Smooth muscle cell (in vitro differentiated cells): ENCODE data around the gene OR2V1. TPM values are rescaled to one million over a fixed set of nuclear protein-coding genes. Genes with fewer than 3 reads are reported as not detected.
"Not testable (repeated sequence)": the region's sequence is repeated elsewhere in the genome, so short reads cannot be mapped to it uniquely, and the experiment has no call there.

Experiments used
- DNase-seq: peaks from one replicate; lab custom pipeline; 2025; ENCODE audit not compliant: unreplicated experiment; lab: John Stamatoyannopoulos, UW
- H2AFZ ChIP-seq: fragments of 200-600 bp; sonication (generic); 2 replicates; pipeline ENCODE4 v1.6.0; 2016; ENCODE audit warnings: antibody characterized with exemption, low read depth, mild to moderate bottlenecking
- H3F3A ChIP-seq: fragments of 200-600 bp; sonication (generic); 2 replicates; pipeline ENCODE4 v1.6.0; 2017; ENCODE audit warnings: antibody characterized with exemption, low read depth
- H3K27ac ChIP-seq: fragments of 200-600 bp; sonication (generic); 2 replicates; pipeline ENCODE4 v1.5.1; 2016; ENCODE audit warnings: low read depth, mild to moderate bottlenecking
- H3K27me3 ChIP-seq: fragments of 200-600 bp; sonication (generic); 2 replicates; pipeline ENCODE4 v1.6.1; 2016; ENCODE audit warnings: low read depth, mild to moderate bottlenecking
- H3K36me3 ChIP-seq: fragments of 200-600 bp; sonication (generic); 2 replicates; pipeline ENCODE4 v1.5.1; 2016; ENCODE audit warnings: low read depth
- H3K4me1 ChIP-seq: fragments of 200-600 bp; sonication (generic); 2 replicates; pipeline ENCODE4 v1.5.1; 2016; ENCODE audit warnings: low read depth
- H3K4me2 ChIP-seq: fragments of 200-600 bp; sonication (generic); 2 replicates; pipeline ENCODE4 v1.6.0; 2016; ENCODE audit warnings: mild to moderate bottlenecking
- H3K4me3 ChIP-seq: fragments of 200-600 bp; sonication (generic); 2 replicates; pipeline ENCODE4 v1.5.1; 2016; ENCODE audit warnings: mild to moderate bottlenecking
- H3K79me2 ChIP-seq: fragments of 200-600 bp; sonication (generic); 2 replicates; pipeline ENCODE4 v1.6.0; 2016; ENCODE audit warnings: low read depth, mild to moderate bottlenecking
- H3K9ac ChIP-seq: fragments of 200-600 bp; sonication (generic); 2 replicates; pipeline ENCODE4 v1.6.0; 2016; ENCODE audit warnings: low read depth
- H3K9me3 ChIP-seq: fragments of 200-600 bp; sonication (generic); replicated peaks from 2 replicates; pipeline ENCODE4 v1.5.1; 2016; ENCODE audit warnings: low read depth
- H4K20me1 ChIP-seq: fragments of 200-600 bp; sonication (generic); 2 replicates; pipeline ENCODE4 v1.6.0; 2016; ENCODE audit warnings: low read depth
- WGBS: methylation state at CpG from one replicate; pipeline ENCODE4 v1.1.7; 2016; ENCODE audit warnings: low lambda C conversion rate; 5-methylcytosine and 5-hydroxymethylcytosine counted together
- polyA plus RNA-seq: library from polyadenylated mRNA; unstranded; fragments of >200 nt; fragmentation: Nextera tagmentation; extraction: Ambion mirVana; gene quantifications from 2 replicates; pipeline ENCODE4 v1.2.1, GENCODE V29; 2016
- total RNA-seq: library from RNA; depleted of rRNA; stranded (reverse); fragments of >200 nt; gene quantifications from 2 replicates; pipeline ENCODE4 v1.2.3, GENCODE V29; 2014
- TF ChIP-seq, protein P1 (sequence below): fragments of 200-600 bp; sonication (generic); IDR thresholded peaks from 2 replicates; pipeline ENCODE4 v1.5.1; 2017; ENCODE audit warnings: borderline replicate concordance, mild to moderate bottlenecking, antibody characterized with exemption; ENCODE audit not compliant: insufficient read depth, poor library complexity, severe bottlenecking

The OR2V1 gene
- total and polyA plus RNA-seq, 2 experiments from 2014 or later = not detected

DNA sequence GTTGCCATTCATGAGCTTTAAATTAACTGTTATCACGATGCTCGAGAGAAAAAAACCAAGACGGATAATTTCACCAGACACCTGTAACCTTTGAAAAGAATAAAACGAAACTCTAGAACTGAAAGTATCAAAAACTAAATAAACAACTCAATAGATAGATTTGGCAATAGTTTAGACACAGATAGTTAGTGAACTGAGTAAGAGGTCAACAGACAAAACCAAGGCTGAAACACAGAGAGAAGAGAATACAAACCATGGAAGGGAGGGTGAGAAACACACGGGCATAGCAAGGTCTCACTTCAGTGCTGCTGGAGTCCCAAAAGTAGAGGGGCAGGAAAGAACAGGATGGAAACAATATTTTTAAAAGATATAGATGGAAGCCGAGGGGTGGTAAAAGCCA is 3.3 kb upstream of the OR2V1 start:
- no peak overlapping the region for H3K4me2 ChIP-seq
- TF ChIP-seq, protein P1, sequence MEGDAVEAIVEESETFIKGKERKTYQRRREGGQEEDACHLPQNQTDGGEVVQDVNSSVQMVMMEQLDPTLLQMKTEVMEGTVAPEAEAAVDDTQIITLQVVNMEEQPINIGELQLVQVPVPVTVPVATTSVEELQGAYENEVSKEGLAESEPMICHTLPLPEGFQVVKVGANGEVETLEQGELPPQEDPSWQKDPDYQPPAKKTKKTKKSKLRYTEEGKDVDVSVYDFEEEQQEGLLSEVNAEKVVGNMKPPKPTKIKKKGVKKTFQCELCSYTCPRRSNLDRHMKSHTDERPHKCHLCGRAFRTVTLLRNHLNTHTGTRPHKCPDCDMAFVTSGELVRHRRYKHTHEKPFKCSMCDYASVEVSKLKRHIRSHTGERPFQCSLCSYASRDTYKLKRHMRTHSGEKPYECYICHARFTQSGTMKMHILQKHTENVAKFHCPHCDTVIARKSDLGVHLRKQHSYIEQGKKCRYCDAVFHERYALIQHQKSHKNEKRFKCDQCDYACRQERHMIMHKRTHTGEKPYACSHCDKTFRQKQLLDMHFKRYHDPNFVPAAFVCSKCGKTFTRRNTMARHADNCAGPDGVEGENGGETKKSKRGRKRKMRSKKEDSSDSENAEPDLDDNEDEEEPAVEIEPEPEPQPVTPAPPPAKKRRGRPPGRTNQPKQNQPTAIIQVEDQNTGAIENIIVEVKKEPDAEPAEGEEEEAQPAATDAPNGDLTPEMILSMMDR = no peak
- H3K36me3 ChIP-seq = no peaks in the 10 kb centered on the region
- no peaks in the 10 kb centered on the region for H3K9me3 ChIP-seq
- H3K4me1 ChIP-seq = no peaks in the 10 kb centered on the region
- no peaks in the 10 kb centered on the region for H3K79me2 ChIP-seq
- H4K20me1 ChIP-seq = no peaks in the 10 kb centered on the region
- H3F3A ChIP-seq = no peaks in the 10 kb centered on the region
- peaks cover 6% of the 10 kb centered on the region for H3K27me3 ChIP-seq
- no peak overlapping the region for H3K9ac ChIP-seq
- WGBS = 94% methylated on average over 6 of the region's 6 CpGs
- DNase-seq = no peak
- H2AFZ ChIP-seq = no peak overlapping the region
- no peak overlapping the region for H3K27ac ChIP-seq
- no peak overlapping the region for H3K4me3 ChIP-seq

DNA sequence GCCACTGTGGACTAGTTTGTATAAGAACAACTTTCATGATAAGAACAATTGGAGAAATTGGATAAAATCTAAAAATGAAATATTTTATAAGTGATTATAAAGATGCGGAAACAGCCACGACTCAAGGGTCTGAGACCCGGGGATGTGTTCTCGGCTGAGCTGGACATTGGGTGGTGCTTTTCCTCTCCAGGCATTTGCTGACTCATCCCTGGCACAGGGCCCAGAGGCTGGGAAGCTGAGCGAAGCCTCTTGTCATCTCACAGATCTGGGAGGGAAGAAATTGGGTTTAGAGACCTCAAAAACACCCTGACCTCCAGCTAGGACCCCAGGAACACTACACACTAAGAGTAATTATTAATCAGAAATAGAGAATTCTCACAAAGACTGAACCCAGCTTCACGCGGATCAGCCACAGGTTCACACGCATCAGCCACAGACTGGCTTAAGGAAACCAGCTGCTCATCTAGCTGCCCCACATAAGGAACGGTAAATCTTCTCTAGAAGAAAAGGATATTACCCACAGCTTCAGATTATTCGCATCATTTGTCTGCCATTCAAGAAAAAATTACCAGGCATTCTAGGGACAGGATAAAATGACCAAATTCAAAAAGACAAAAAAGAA is 2.8 kb upstream of the OR2V1 start:
- no peak for DNase-seq
- TF ChIP-seq, protein P1 = no peak

DNA sequence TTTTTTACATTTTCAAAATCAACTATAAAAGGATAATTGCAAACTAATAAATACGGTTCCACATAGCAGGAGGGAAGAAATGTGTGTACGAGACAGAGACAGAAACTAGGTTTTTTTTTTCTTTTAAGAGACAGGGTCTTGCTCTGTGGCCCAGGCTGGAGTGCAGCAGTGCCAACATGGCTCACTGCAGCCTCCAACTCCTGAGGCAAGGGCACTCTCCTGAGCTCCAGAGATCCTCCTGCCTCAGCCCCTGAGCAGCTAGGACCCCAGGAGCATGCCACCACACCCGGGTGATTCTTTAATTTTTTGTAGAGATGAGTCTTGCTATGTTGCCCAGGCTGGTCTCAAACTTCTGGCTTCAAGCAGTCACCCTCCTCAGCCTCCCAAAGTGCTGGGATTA is 2.1 kb upstream of the OR2V1 start:
- Histone ChIP-seq H3K4me2 (no peak overlapping the region), H3K36me3 (no peaks in the 10 kb centered on the region), H3K4me1 (no peaks in the 10 kb centered on the region), H3K9me3 (no peaks in the 10 kb centered on the region), H3K27me3 (peaks cover 18% of the 10 kb centered on the region), H3K79me2 (no peaks in the 10 kb centered on the region), H2AFZ (no peak overlapping the region), H3F3A (no peaks in the 10 kb centered on the region), H3K27ac (no peak overlapping the region), H4K20me1 (no peaks in the 10 kb centered on the region), H3K4me3 (no peak overlapping the region), H3K9ac (no peak overlapping the region)
- 90% methylated on average over 3 of the region's 3 CpGs for WGBS
- no peak for DNase-seq
- TF ChIP-seq, protein P1 = no peak

More for the DNA sequence above, 2.8 kb upstream of the OR2V1 start:
- Histone ChIP-seq H4K20me1 (no peaks in the 10 kb centered on the region), H3K4me1 (no peaks in the 10 kb centered on the region), H3K9ac (no peak overlapping the region), H3K9me3 (no peaks in the 10 kb centered on the region), H3F3A (no peaks in the 10 kb centered on the region), H3K36me3 (no peaks in the 10 kb centered on the region), H3K4me3 (no peak overlapping the region), H3K27ac (no peak overlapping the region), H3K79me2 (no peaks in the 10 kb centered on the region), H2AFZ (no peak overlapping the region), H3K27me3 (peaks cover 12% of the 10 kb centered on the region), H3K4me2 (no peak overlapping the region)
- WGBS = 69% methylated on average over 10 of the region's 10 CpGs

DNA sequence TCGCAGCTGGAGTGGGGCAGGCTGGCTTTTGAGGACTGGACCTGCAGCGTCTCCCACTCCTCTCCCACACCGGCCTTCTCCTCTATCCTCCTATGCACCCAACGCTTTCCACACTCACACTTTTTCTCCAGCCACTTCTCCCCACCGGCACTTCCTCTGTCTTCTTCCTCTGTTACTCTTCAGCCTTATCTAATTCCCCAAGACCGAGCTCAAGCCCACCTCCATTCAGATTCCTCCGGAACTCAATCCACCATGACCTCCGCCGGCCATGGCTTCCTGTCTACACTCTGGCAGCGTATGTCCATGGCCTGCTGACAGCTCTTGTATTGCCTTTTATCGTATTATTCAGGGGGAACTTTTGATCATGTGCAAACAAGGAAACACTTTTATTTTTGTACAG is 545 bp upstream of the OR2V1 start:
- WGBS = 90% methylated on average over 10 of the region's 11 CpGs
- Histone ChIP-seq H3K9me3 (no peaks in the 10 kb centered on the region), H2AFZ (no peak overlapping the region)

DNA sequence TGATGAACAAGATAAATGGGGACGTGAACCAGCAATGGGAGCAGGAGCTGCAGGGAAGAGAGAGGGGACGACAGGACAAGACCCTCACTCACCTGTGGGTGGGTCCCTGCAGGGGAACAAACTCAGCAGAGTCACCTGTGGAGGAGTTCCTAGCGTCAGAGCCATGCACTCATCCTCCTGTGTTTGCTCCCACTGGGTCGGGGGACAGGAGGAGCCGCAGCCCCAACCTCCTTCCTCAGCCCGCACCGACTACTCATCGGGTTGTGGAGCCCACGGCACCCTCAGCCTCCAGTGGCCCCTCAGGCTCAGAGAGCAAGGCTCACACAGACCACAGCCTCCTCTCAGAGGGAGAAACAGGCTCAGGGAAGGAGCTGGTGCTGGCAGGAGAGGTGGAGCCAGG is 888 bp downstream of the OR2V1 start:
- not testable (repeated sequence) for H2AFZ ChIP-seq, H3K79me2 ChIP-seq, H3K36me3 ChIP-seq, H3K9me3 ChIP-seq, H3K4me1 ChIP-seq, H3F3A ChIP-seq, H4K20me1 ChIP-seq, H3K4me3 ChIP-seq, H3K4me2 ChIP-seq, DNase-seq, H3K27ac ChIP-seq, H3K9ac ChIP-seq
- H3K27me3 ChIP-seq = peaks cover 19% of the 10 kb centered on the region
- WGBS = 83% methylated on average over 9 of the region's 9 CpGs

More for the DNA sequence above, 545 bp upstream of the OR2V1 start:
- Histone ChIP-seq H3K4me3 (no peak overlapping the region), H3K4me2 (no peak overlapping the region), H3K27me3 (peaks cover 19% of the 10 kb centered on the region), H3K36me3 (no peaks in the 10 kb centered on the region), H3F3A (no peaks in the 10 kb centered on the region), H3K79me2 (no peaks in the 10 kb centered on the region), H4K20me1 (no peaks in the 10 kb centered on the region), H3K27ac (no peak overlapping the region), H3K9ac (no peak overlapping the region), H3K4me1 (no peaks in the 10 kb centered on the region)
- TF ChIP-seq, protein P1 = no peak
- no peak for DNase-seq
